Measurements from ENCODE around the gene ITPR2.

DNA sequence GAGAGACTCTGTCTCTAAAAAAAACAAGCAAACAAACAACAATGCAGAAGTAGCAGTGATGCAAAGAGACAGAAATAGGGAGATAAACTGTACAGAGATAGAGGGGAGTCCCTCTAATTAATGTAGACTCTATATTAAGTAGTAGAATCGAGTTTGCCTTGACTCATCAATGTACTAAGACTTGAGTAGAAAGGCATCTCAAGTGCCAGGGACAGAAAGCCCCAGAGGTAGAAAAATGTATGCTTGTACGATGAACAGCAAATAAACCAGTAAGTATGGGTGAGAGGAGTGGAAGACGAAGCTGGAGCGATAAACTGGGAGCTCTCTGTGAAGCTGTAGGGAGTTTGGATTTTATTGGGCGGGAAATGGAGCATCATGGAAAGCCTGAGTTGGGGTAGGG is 429.4 kb downstream of the ITPR2 start:
- TF ChIP-seq, protein P1, sequence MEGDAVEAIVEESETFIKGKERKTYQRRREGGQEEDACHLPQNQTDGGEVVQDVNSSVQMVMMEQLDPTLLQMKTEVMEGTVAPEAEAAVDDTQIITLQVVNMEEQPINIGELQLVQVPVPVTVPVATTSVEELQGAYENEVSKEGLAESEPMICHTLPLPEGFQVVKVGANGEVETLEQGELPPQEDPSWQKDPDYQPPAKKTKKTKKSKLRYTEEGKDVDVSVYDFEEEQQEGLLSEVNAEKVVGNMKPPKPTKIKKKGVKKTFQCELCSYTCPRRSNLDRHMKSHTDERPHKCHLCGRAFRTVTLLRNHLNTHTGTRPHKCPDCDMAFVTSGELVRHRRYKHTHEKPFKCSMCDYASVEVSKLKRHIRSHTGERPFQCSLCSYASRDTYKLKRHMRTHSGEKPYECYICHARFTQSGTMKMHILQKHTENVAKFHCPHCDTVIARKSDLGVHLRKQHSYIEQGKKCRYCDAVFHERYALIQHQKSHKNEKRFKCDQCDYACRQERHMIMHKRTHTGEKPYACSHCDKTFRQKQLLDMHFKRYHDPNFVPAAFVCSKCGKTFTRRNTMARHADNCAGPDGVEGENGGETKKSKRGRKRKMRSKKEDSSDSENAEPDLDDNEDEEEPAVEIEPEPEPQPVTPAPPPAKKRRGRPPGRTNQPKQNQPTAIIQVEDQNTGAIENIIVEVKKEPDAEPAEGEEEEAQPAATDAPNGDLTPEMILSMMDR (IDR thresholded peaks at IDR 0.05), result no peak
- TF ChIP-seq POLR2A (IDR thresholded peaks at IDR 0.05) (no peak), EP300 (IDR thresholded peaks at IDR 0.05) (no peak)

Data from tibial nerve (tissue), 4 donors.